Testis (tissue), 3 donors: ENCODE data around the gene CD28. TPM values are rescaled to one million over a fixed set of nuclear protein-coding genes. Genes with fewer than 3 reads are reported as not detected.

Experiments
- DNase-seq: peaks from one replicate; pipeline ENCODE4 v3.0.0-alpha.2; 2019
- H3K27ac ChIP-seq, 2 donors: fragments of 200-600 bp; sonication (generic); one replicate each; pipeline ENCODE4 v1.5.1; 2019
- H3K27me3 ChIP-seq: fragments of 200-600 bp; sonication (generic); one replicate; pipeline ENCODE4 v1.5.1; 2019
- H3K36me3 ChIP-seq: fragments of 200-600 bp; sonication (generic); one replicate; pipeline ENCODE4 v1.5.1; 2017; ENCODE audit warnings: low read depth; ENCODE audit errors: missing control alignments
- H3K4me1 ChIP-seq: fragments of 200-600 bp; sonication (generic); one replicate; pipeline ENCODE4 v1.5.1; 2019
- H3K4me3 ChIP-seq, 2 donors: fragments of 200-600 bp; sonication (generic); one replicate each; pipeline ENCODE4 v1.5.1; 2017 to 2019
- H3K9me3 ChIP-seq: fragments of 200-600 bp; sonication (generic); one replicate; pipeline ENCODE4 v1.5.1; 2017
- CTCF ChIP-seq, 3 experiments: fragments of 450-650 bp in 2 of 3; fragments of 200-600 bp in 1 of 3; sonication (generic) in 1 of 3; IDR thresholded peaks; one replicate each; pipeline ENCODE4 v1.5.1; 2016 to 2019; ENCODE audit warnings: antibody characterized with exemption in 3 of 3, mild to moderate bottlenecking in 2 of 3, moderate library complexity in 1 of 3
- POLR2A ChIP-seq: fragments of 450-650 bp; IDR thresholded peaks from one replicate; pipeline ENCODE4 v1.6.1; 2017; ENCODE audit warnings: antibody characterized with exemption, mild to moderate bottlenecking, moderate library complexity
- WGBS, 2 donors: methylation state at CpG; one replicate each; pipeline ENCODE4 v1.1.5; 2018; 5-methylcytosine and 5-hydroxymethylcytosine counted together
- intact Hi-C: fragments of 100-400 bp; cut with DNase I; formaldehyde crosslinking; loops from one replicate; pipeline ENCODE4 v1.15.1; 2023; ENCODE audit warnings: low total_unique reads
- polyA plus RNA-seq: library from polyadenylated mRNA; stranded (reverse); fragments of 350-450 nt; fragmentation: Illumina TruSeq; extraction: RNeasy Lipid Tissue Mini Kit (QIAGEN cat#74804); gene quantifications from one replicate; pipeline ENCODE4 v1.2.3, GENCODE V29; 2014; ENCODE audit warnings: low read depth, low replicate concordance; ENCODE audit not compliant: insufficient read depth
- total RNA-seq, 2 donors: library from RNA; depleted of rRNA; stranded (reverse); fragments of >200 nt; gene quantifications; one replicate each; pipeline ENCODE4 v1.2.3, GENCODE V29; 2016

The CD28 gene
- total and polyA plus RNA-seq, 3 donors from 2014 or later: 0.24 to 0.91 (median 0.43) TPM

DNA sequence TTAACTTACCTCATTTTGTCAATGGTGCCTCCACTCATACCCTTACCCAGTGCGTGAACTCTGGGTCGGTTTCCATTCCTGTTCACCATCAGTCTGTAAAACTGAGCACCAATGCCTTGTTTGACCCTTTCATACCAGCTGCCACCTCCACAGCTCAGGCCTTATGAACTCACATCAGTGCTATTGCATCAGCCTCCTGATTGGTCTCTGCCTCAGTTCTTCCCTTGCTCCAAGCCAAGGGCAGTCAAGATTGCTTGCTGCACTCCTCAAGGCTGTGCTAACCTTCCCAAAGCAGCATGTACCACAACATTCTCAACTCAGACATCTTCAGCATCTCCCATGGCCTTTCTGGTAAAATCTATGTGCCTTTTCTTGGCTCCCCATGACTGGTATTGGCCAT lies 9.3 kb downstream of the CD28 start:
- whole genome bisulfite sequencing, 2 donors: 100% methylated on average over 2 of the region's 2 CpGs
- no peaks in the 10 kb centered on the region for H3K4me1 ChIP-seq
- no peak for DNase-seq
- H3K4me3 ChIP-seq: no peak overlapping the region
- H3K36me3 ChIP-seq: no peaks in the 10 kb centered on the region
- H3K27ac ChIP-seq: no peak overlapping the region
- TF ChIP-seq POLR2A (no peak), CTCF (IDR thresholded peaks at IDR 0.05) (no peak)
- no peaks in the 10 kb centered on the region for H3K27me3 ChIP-seq
- intact Hi-C loops: no loop called here
- H3K9me3 ChIP-seq: no peaks in the 10 kb centered on the region

- no peak for DNase-seq
- Histone ChIP-seq H3K36me3 (no peaks in the 10 kb centered on the region), H3K4me1 (no peaks in the 10 kb centered on the region), H3K27ac (no peak overlapping the region), H3K9me3 (no peaks in the 10 kb centered on the region), H3K4me3 (no peak overlapping the region), H3K27me3 (no peaks in the 10 kb centered on the region)
- WGBS, 2 donors: 48 to 59% methylated on average over 3 of the region's 3 CpGs
- no peak for TF ChIP-seq POLR2A
- no peak for TF ChIP-seq CTCF (IDR thresholded peaks at IDR 0.05)
- intact Hi-C loops: no loop called here
Measured at GRCh38 chr2:203718087-203718486, 11.6 kb downstream of the CD28 start.

- intact Hi-C loops: no loop called here
- DNase-seq: no peak
- TF ChIP-seq CTCF (IDR thresholded peaks at IDR 0.05) (no peak), POLR2A (no peak)
- H3K36me3 ChIP-seq: no peaks in the 10 kb centered on the region
- H3K4me3 ChIP-seq: no peak overlapping the region
- no peak overlapping the region for H3K27ac ChIP-seq
- 77 to 84% methylated on average over 4 of the region's 4 CpGs for WGBS, 2 donors
- no peaks in the 10 kb centered on the region for H3K9me3 ChIP-seq
- H3K4me1 ChIP-seq: no peaks in the 10 kb centered on the region
- H3K27me3 ChIP-seq: no peaks in the 10 kb centered on the region
Measured at GRCh38 chr2:203719456-203720410, 13.3 kb downstream of the CD28 start.

DNA sequence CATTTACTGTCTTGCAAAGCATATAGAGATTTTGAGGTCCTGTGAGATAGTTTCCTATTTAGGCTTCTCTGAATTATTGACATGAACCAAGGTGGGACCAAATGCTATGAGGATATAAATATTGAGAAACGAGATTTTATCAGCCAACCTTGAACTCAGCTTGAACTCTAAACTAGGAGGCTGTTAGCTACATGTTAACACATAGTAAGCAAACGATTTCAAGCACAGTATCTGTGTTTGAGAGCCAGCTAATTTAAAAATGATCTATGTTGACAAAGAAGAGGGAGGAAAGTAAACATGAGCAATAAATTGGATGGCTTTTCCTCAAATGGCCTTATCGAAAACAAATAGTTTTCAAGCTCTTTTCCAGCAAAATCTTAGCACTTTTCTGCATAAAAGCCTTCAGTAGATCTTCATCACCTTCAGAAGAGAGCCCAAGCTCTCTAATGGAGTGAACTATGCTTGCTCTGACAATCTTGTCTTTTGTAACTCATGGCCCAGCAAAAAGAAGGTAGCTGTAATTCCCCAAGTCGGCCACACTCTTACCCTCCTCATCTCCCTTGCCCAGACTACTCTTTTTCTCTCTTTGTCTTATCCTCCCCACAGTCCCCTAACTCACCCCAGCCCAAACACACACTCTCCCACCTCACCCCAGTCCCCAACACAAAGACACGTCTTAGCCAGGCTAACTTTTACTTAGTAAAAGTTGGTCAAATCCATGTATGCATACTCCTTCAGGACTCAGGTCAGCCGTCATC lies 14.7 kb downstream of the CD28 start:
- DNase-seq: no peak
- no peak overlapping the region for H3K4me3 ChIP-seq
- H3K27me3 ChIP-seq: no peaks in the 10 kb centered on the region
- H3K9me3 ChIP-seq: no peaks in the 10 kb centered on the region
- TF ChIP-seq POLR2A (no peak), CTCF (IDR thresholded peaks at IDR 0.05) (no peak)
- WGBS, 2 donors: 58 to 70% methylated on average over 6 of the region's 6 CpGs
- intact Hi-C loops: no loop called here
- H3K36me3 ChIP-seq: no peaks in the 10 kb centered on the region
- H3K4me1 ChIP-seq: no peaks in the 10 kb centered on the region
- H3K27ac ChIP-seq: no peak overlapping the region
